Loucy (cell line): ENCODE results near the gene GAPVD1.
A peak's percentile ranks its signal among the peaks of the same experiment; 100 is the strongest.

Experiments used
- H2AFZ ChIP-seq: fragments of 200-600 bp; sonication (generic); 2 replicates; pipeline ENCODE4 v1.6.0; 2016; ENCODE audit warnings: antibody characterized with exemption, mild to moderate bottlenecking, low read length, moderate library complexity
- H3F3A ChIP-seq: fragments of 200-600 bp; 2 replicates; pipeline ENCODE4 v1.6.0; 2016; ENCODE audit warnings: antibody characterized with exemption, low read depth, mild to moderate bottlenecking
- H3K27me3 ChIP-seq: fragments of 200-600 bp; sonication (generic); 2 replicates; pipeline ENCODE4 v1.6.1; 2014; ENCODE audit warnings: low read length, mild to moderate bottlenecking; ENCODE audit not compliant: insufficient read depth, poor library complexity, severe bottlenecking
- H3K36me3 ChIP-seq: fragments of 200-600 bp; sonication (generic); 2 replicates; pipeline ENCODE4 v1.6.1; 2016; ENCODE audit warnings: low read length; ENCODE audit not compliant: insufficient read depth
- H3K4me1 ChIP-seq: fragments of 200-600 bp; sonication (generic); 2 replicates; pipeline ENCODE4 v1.5.1; 2014; ENCODE audit warnings: low read length, mild to moderate bottlenecking; ENCODE audit not compliant: insufficient read depth, poor library complexity, severe bottlenecking
- H3K4me2 ChIP-seq: fragments of 200-600 bp; sonication (generic); 2 replicates; pipeline ENCODE4 v1.6.0; 2014; ENCODE audit warnings: antibody characterized with exemption, low read length, low read depth, mild to moderate bottlenecking; ENCODE audit not compliant: poor library complexity, severe bottlenecking
- H3K4me3 ChIP-seq: fragments of 200-600 bp; sonication (generic); 2 replicates; pipeline ENCODE4 v1.5.1; 2014; ENCODE audit warnings: low read length, mild to moderate bottlenecking, mixed read lengths; ENCODE audit not compliant: poor library complexity, severe bottlenecking
- H3K79me2 ChIP-seq: fragments of 200-600 bp; sonication (generic); 2 replicates; pipeline ENCODE4 v1.6.1; 2014; ENCODE audit warnings: low read length; ENCODE audit not compliant: insufficient read depth
- H3K9ac ChIP-seq: fragments of 200-600 bp; sonication (generic); 2 replicates; pipeline ENCODE4 v1.6.0; 2014; ENCODE audit warnings: mild to moderate bottlenecking, low read depth, low read length, moderate library complexity; ENCODE audit not compliant: poor library complexity, severe bottlenecking
- H3K9me2 ChIP-seq: fragments of 200-600 bp; sonication (generic); replicated peaks from 2 replicates; pipeline ENCODE4 v1.6.1; 2016; ENCODE audit warnings: low read depth, low read length, mixed read lengths
- H3K9me3 ChIP-seq: fragments of 200-600 bp; sonication (generic); 2 replicates; pipeline ENCODE4 v1.6.1; 2014; ENCODE audit warnings: mild to moderate bottlenecking, antibody characterized with exemption, low read length, low read depth; ENCODE audit not compliant: insufficient read depth
- H4K20me1 ChIP-seq: fragments of 200-600 bp; sonication (generic); 2 replicates; pipeline ENCODE4 v1.6.0; 2014; ENCODE audit warnings: antibody characterized with exemption, low read length, mild to moderate bottlenecking; ENCODE audit not compliant: insufficient read depth, poor library complexity, severe bottlenecking
- CTCF ChIP-seq: fragments of 200-600 bp; sonication (generic); conservative IDR thresholded peaks from 2 replicates; pipeline ENCODE4 v1.5.1; 2014; ENCODE audit warnings: mild to moderate bottlenecking, antibody characterized with exemption, low read length
- EZH2phosphoT487 ChIP-seq: fragments of 200-600 bp; IDR thresholded peaks from 2 replicates; pipeline ENCODE4 v1.6.1; 2018; ENCODE audit warnings: antibody characterized with exemption, mild to moderate bottlenecking, moderate library complexity, borderline replicate concordance

Gene GAPVD1

GRCh38 chr9:125255781-125256391, 5.7 kb upstream of the GAPVD1 start:
- H3K36me3 ChIP-seq: no peaks in the 10 kb centered on the region
- H3K9ac ChIP-seq: no peak overlapping the region
- no peak overlapping the region for H3K4me3 ChIP-seq
- no peaks in the 10 kb centered on the region for H3K27me3 ChIP-seq
- peaks cover 3% of the 10 kb centered on the region for H3K4me1 ChIP-seq
- H3K9me3 ChIP-seq: no peaks in the 10 kb centered on the region
- no peaks in the 10 kb centered on the region for H3K79me2 ChIP-seq
- no peaks in the 10 kb centered on the region for H3F3A ChIP-seq
- H2AFZ ChIP-seq: no peak overlapping the region
- H4K20me1 ChIP-seq: no peaks in the 10 kb centered on the region
- no peak overlapping the region for H3K4me2 ChIP-seq
- no peaks in the 10 kb centered on the region for H3K9me2 ChIP-seq
- TF ChIP-seq CTCF: peak; percentile 74
- no peak for TF ChIP-seq EZH2phosphoT487

DNA sequence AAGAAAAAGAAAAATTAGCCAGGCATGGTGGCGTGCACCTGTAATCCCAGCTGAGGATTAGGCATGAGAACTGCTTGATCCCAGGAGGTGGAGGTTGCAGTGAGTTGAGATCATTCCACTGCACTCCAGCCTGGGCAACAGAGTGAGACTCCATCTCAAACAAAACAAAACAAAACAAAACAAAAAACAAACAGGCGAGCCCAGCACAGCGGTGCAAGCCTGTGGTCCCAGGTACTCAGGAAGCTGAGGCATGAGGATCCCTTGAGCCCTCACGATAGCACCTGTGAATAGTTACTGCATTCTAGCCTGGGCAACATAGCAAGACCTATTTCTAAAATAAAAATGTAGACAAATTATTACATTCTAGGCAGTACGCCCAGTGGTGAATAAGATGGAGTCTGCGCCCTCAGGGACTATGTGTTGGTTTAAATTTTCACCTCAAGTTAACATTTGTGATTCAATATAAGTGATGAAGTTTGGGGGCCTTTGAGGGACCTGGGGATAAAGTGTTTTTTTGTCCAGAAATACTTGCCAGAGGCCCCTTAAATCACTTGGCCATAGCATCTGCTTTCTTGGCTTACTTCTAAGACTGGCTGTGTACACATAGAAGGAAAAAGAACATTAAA, 3.4 kb upstream of the GAPVD1 start:
- no peaks in the 10 kb centered on the region for H3F3A ChIP-seq
- no peaks in the 10 kb centered on the region for H3K36me3 ChIP-seq
- no peak overlapping the region for H3K9ac ChIP-seq
- H3K9me2 ChIP-seq: no peaks in the 10 kb centered on the region
- no peaks in the 10 kb centered on the region for H3K27me3 ChIP-seq
- no peak overlapping the region for H3K4me3 ChIP-seq
- peaks cover 12% of the 10 kb centered on the region for H4K20me1 ChIP-seq
- H3K9me3 ChIP-seq: no peaks in the 10 kb centered on the region
- H3K4me1 ChIP-seq: peaks cover 10% of the 10 kb centered on the region
- peaks cover 16% of the 10 kb centered on the region for H3K79me2 ChIP-seq
- TF ChIP-seq CTCF (no peak), EZH2phosphoT487 (no peak)
- peak overlapping the region; percentile 24; the same call in 1 of the 2 replicates for H2AFZ ChIP-seq
- no peak overlapping the region for H3K4me2 ChIP-seq

DNA sequence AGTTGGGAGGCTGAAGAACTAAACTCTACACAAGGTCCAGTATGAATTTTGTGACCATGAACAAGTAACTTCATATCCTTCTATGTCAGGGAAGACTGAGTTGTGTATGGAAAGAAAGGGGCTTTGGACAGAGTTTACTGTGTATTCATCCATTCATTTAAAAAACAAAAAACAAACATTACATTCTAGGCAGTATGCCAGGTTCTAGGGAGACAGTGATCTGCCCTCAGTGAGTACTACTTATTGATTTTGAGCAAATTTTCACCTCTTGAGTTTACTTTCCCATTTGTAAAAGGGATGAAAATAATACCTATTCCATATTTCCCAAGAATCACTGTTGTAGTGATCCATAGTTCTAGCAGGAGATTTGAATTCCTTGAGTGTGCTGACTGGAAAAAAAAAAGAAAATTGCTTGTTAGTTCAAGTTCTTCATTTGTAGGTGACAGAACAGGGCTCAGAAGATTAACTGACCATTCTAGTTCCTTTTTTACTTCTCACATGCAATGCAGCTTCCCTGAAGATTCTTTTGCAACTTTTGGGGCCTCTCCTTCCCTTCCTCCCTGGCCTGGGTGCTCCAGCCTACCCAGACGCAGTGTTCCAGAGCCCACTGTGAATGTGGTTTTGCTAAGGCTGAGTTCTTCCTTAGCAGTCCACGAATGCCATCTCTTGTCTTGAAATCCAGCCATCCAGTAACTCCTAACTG, 2.6 kb upstream of the GAPVD1 start:
- no peaks in the 10 kb centered on the region for H3K27me3 ChIP-seq
- H3K4me2 ChIP-seq: no peak overlapping the region
- peaks cover 23% of the 10 kb centered on the region for H3K79me2 ChIP-seq
- H4K20me1 ChIP-seq: peaks cover 16% of the 10 kb centered on the region
- no peaks in the 10 kb centered on the region for H3K9me2 ChIP-seq
- no peak for TF ChIP-seq EZH2phosphoT487
- no peak for TF ChIP-seq CTCF
- peak overlapping the region; percentile 40; the same call in 1 of the 2 replicates for H2AFZ ChIP-seq
- no peaks in the 10 kb centered on the region for H3F3A ChIP-seq
- H3K4me1 ChIP-seq: peaks cover 16% of the 10 kb centered on the region
- no peak overlapping the region for H3K9ac ChIP-seq
- no peak overlapping the region for H3K4me3 ChIP-seq
- no peaks in the 10 kb centered on the region for H3K9me3 ChIP-seq
- H3K36me3 ChIP-seq: no peaks in the 10 kb centered on the region
